ENCODE data around the gene DCD.
"Not testable (repeated sequence)": the region's sequence is repeated elsewhere in the genome, so short reads cannot be mapped to it uniquely, and the experiment has no call there.

Gene DCD

DNA sequence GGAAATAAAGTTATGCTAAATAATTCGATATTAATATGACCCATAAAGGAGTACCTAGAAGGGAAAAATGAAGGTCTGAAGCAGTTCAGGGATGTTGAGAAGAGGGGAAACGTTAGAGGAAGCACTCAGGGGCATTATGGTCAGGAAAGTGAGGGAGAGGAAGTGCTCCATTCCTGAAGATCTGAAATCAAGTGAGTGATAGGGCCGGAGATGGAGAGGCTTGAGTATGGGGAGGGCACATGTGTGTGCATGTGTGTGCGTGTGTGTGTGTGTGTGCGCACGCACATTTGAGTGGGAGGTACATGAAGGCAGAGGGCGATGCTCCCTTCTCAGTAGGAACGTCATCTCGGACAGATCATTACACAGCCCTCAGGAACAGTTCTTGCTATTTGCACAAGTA lies 4.9 kb upstream of the DCD start:
- DNase-seq (ENCODE audit: low read depth), result no peak

GRCh38 chr12:54650889-54651288 lies 2.7 kb upstream of the DCD start:
- DNase-seq (ENCODE audit: low read depth), result no peak

DNA sequence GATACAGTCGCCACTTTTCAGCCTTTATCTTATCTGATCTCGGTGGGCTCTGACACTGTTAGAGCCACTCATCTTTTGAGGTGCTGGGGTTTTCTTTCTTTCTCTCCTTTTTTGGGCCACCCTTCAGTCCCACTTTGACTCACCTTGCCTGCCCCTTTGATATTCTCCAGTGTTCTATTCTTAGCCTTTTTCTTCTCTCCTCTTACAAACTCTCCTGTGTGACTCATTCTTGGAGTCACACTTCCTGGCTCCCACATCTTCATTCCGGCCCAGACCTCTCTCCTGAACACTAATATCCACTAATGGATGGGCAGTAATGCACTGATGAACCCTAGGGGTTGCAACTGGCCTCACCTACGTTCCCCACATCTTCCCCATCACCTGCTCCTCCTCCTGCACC lies 2.2 kb upstream of the DCD start:
- DNase-seq (ENCODE audit: low read depth), result no peak

- no peak for DNase-seq (ENCODE audit: low read depth)
These were observed 1.7 kb upstream of the DCD start for GRCh38 chr12:54649825-54650224.

DNA sequence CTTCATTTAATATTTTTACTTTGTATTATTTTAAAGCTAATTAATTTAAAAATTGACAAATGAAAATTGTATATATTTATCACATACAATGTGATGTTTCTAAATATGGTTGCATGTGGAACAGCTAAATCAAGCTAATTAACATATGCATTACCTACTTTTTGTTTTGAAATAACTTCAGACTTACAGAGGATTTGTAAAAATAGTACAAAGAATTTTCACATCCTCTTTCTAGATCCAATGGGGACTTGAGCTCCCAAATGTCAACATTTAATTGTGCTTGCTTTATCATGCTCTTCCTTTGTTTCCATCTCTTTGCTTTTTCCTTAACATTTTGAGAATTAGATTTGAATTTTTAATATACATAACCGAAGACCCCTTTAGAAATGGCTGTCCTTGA lies 6.6 kb downstream of the DCD start:
- no peak for DNase-seq (ENCODE audit: low read depth)

DNA sequence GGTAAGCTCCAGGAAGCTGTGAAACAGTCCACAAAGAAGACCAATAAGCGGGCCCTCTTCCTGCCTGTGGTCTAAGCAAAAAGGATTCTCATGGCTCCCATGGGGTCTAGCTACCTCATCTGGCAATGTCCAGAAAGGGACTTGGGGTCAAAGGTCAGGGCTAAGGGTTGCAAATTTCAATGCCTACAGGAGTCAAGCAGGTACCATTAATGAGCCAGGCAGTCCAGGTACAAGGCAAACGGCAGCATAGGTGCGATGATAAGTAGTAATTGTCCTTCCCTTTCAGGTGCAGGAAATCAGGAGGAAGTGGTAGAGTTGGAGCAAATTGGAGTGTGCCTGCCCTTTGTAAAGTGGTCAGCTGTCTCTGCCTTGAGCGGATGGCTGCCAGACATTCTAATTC lies 7.1 kb downstream of the DCD start:
- DNase-seq (ENCODE audit: low read depth), result no peak

- not testable (repeated sequence) for DNase-seq (ENCODE audit: low read depth)
These were observed 9.1 kb downstream of the DCD start for GRCh38 chr12:54639112-54639511.

DNA sequence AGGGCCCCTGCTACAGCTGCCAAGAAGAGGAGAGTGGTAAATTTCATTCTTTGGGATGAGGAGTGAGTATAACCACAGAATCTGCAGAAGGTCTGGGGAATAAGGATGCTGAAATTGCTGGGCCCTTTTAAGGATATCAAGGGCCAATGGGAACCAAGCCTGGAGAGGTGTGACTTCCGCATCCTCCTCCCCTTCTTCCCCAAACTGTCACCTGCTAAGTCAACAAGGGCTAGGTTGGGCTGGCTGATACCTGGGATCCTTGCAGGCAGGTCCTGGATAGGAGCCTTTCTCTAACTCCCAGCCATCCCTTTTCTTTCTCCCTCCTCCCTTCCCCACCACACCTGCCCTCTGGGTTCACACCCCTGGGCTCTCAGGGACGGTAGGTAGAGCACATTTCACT lies 13.4 kb downstream of the DCD start, which contains the start of gene LACRT:
Gene LACRT, minus strand, starts transcription at position 101 of the 400 bp plus-strand sequence. Its CDS starts 54 bp downstream, at position 47.
- DNase-seq (ENCODE audit: low read depth), result no peak

DNA sequence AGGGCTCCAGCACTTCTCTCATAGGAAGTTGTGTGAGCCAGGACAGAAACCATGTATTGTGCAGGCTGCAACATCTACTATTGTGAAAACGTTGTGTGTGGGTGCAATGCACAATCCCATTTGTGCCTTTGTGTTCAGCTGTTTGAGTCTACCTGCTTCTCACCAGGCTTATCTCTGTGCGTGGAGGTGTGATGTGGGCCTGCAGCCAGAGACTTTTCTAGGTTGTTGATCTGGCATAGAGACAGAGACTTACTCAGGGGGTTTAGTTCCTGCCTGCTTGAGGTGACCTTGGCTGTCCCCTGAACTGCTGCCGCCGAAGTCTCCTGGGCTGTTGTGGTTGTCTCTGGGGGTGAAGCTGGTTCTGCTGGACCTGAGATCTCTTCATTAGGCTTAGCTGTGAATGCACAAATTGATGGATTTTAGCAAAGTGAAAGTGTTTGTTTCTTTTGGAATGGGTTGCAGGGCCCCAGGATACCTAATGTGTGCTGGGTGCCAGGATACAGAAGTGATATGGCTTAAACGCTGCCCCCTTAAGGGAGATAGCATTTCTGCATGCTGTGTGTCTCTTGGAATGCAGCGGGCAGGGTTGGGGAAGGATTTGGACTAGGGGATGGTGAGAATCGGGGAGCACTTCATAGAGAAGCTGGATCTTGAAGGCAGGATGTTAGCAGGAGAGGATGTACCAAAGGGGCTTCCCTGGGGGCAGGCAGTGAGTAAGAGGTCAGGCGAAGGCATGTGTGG lies 16.0 kb downstream of the DCD start:
- DNase-seq (ENCODE audit: low read depth), result no peak

DNA sequence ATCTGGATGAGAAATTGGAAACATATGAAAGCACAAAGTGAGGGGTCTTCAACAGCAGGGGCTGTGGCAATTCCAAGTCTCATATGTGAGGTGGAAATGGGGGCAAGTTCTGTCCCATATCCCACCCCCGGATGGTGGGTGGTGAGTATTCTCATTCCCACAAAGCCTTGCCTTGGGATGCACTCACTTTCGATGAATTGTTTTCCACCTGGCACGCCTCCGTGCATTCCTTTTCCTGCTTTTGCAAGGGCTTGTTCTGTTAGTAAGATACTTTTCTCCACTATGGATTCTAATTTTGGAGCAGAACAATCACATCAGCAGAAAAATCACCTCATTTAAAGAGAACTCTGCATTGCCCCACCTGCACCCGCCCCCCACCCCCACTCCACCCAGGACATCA lies 16.6 kb downstream of the DCD start:
- DNase-seq (ENCODE audit: low read depth), result no peak

GRCh38 chr12:54629925-54630324 lies 18.2 kb downstream of the DCD start:
- no peak for DNase-seq (ENCODE audit: low read depth)

DNA sequence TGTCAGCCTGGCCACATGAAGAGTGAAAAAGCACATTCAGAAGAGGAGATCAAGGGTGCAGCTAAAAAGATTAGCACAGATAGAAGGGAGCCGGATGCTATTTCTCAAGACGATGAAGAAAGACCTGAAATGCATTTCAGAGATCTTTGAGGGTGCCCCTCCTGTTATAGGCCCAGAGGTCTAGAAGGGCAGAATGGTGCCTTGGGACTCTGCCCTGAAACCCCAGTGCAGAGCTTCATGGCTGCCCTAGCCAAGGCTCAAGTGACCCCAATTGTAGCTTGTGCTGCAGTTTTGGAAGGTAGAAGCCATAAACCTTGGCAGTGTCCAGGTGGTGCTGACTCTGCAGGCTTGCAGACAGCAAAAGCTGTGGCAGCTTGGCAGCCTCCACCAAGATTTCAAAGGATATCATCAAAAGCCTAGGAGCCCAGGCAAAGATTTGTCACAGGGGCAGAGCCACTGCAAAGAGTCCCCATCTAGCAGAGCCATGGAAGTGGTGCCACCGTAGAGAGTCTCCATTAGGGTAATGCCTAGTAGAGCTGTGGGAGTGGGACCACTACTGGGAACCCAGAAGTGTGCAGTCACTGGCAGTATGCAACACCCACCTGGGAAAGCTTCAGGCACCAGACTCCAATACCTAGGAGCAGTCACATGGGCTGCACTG lies 19.8 kb downstream of the DCD start:
- no peak for DNase-seq (ENCODE audit: low read depth)

DNA sequence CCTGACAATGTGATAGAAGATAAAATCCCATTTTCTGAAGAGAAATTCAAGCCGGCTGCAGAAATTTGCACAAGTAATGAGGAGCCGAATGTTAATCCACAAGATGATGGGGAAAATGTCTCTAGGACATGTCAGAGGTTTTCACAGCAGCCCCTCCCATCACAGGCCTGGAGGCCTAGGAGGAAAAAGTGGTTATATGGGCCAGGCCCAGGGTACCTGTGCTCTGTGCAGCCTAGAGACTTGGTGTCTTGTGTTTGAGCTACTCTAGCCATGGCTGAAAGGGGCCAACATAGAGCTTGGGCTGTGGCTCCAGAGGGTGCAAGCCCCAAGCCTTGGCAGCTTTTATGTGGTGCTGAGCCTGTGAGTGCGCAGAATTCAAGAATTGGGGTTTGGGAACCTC lies 20.9 kb downstream of the DCD start:
- no peak for DNase-seq (ENCODE audit: low read depth)

GRCh38 chr12:54625598-54625997 lies 22.6 kb downstream of the DCD start:
- no peak for DNase-seq (ENCODE audit: low read depth)

DNA sequence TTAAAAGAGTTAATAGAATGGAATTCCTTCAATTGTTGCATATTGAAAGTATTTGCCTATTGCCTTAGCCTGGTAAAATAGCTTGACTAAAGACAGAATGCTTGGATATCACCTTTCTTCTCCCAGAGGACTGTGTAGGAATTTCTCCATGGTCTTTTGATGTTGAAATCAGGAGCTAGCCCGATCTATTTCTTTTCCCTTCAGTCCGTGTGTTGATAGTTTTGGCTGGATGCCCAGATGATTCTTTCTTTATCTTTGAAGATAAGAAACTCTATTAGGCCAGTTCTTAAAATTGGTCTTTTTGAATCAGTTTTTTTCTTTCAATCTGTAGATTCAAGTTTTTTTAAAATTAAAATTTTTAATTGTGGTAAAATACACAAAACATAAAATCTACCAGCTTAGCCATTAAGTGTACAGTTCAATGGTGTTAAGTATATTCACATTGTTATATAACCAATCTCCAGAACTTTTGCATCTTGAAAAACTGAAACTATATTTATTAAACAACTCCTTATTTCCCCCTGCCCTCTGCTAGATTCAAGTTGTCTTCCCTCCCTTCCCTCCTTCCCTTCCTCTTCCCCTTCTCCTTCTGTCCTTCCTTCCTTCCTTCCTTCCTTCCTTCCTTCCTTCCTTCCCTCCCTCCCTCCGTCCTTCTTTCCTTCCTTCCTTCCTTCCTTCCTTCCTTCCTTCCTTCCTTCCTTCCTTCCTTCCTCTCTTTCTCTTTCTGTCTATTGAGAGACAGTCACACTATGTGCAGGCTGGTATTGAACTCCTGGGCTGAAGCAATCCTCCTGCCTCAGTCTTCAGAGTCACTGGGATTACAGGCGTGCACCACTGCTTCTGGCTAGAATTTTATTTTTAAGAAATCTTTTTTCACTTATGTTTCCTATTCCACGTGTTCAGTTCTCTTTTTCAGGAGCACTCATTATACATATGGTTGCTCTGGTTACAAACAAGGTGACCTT lies 23.6 kb downstream of the DCD start:
- DNase-seq (ENCODE audit: low read depth), result no peak

- DNase-seq (ENCODE audit: low read depth), result no peak
These were observed 25.5 kb downstream of the DCD start for GRCh38 chr12:54622463-54623183.

- no peak for DNase-seq (ENCODE audit: low read depth)
These were observed 31.1 kb downstream of the DCD start for GRCh38 chr12:54616933-54617680.

DNA sequence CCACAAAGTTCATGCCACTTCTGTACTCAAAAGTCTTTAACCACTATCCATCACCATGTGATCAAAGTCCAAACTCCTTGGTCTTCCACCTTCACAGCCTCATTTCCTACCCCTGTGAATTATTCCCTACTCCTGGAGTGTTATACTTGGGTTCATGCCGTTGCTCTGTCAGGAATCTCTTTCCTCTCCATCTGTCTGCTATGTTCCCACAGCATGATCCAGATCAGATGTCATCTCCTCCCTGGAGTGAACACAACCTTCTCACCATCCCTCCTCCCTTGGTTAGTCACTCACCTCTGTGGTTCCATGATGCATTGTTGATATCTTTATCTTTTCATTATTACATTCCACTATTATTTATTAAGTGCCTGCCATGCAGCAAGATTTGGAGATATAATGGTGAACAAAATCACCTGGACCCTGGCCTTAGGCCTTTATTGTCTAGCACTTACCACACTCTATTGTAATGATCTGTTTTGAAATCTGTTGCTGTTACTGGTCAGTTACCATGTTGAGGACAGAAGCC lies 35.9 kb downstream of the DCD start:
- no peak for DNase-seq (ENCODE audit: low read depth)

- no peak for DNase-seq (ENCODE audit: low read depth)
These were observed 36.4 kb downstream of the DCD start for GRCh38 chr12:54611715-54612149.

- no peak for DNase-seq (ENCODE audit: low read depth)
These were observed 39.4 kb downstream of the DCD start for GRCh38 chr12:54608769-54609168.

GRCh38 chr12:54608156-54608555 lies 40.0 kb downstream of the DCD start:
- no peak for DNase-seq (ENCODE audit: low read depth)

Data from stimulated activated CD8-positive, alpha-beta memory T cell treated with anti-CD3 and anti-CD28 coated beads, Interleukin-7, amount 100 ng/mL, for 24 hours (primary cell).